ENCODE data around the gene FBL.

Gene FBL

GRCh38 chr19:39842693-39843435 is 3.3 kb downstream of the FBL start:
- DNase-seq (ENCODE audit: low read depth) = no peak

- DNase-seq (ENCODE audit: low read depth) = no peak
These were observed 5.1 kb downstream of the FBL start for GRCh38 chr19:39841041-39841440.

- no peak for DNase-seq (ENCODE audit: low read depth)
These were observed 5.7 kb downstream of the FBL start for GRCh38 chr19:39840492-39840891.

GRCh38 chr19:39839678-39840327 is 6.4 kb downstream of the FBL start:
- DNase-seq (ENCODE audit: low read depth) = no peak

GRCh38 chr19:39838569-39838968 is 7.6 kb downstream of the FBL start:
- DNase-seq (ENCODE audit: low read depth) = no peak

GRCh38 chr19:39837978-39838377 is 8.2 kb downstream of the FBL start:
- DNase-seq (ENCODE audit: low read depth) = no peak

- no peak for DNase-seq (ENCODE audit: low read depth)
These were observed 11.8 kb downstream of the FBL start for GRCh38 chr19:39834287-39834841.

GRCh38 chr19:39833464-39834286 is 12.5 kb downstream of the FBL start, which contains the start of gene DYRK1B:
DYRK1B (minus strand) TSS chr19:39834162; CDS start chr19:39831867, 2,295 bp downstream.
- peak; percentile 76 for DNase-seq (ENCODE audit: low read depth)

GRCh38 chr19:39833160-39833463 is 13.1 kb downstream of the FBL start:
- no peak for DNase-seq (ENCODE audit: low read depth)

- no peak for DNase-seq (ENCODE audit: low read depth)
These were observed 13.7 kb downstream of the FBL start for GRCh38 chr19:39832341-39833083.

- DNase-seq (ENCODE audit: low read depth) = no peak
These were observed 14.5 kb downstream of the FBL start for GRCh38 chr19:39831679-39832078.

- no peak for DNase-seq (ENCODE audit: low read depth)
These were observed 15.3 kb downstream of the FBL start for GRCh38 chr19:39830847-39831246.

GRCh38 chr19:39830406-39830805 is 15.8 kb downstream of the FBL start:
- DNase-seq (ENCODE audit: low read depth) = no peak

- DNase-seq (ENCODE audit: low read depth) = no peak
These were observed 16.4 kb downstream of the FBL start for GRCh38 chr19:39829702-39830275.

- no peak for DNase-seq (ENCODE audit: low read depth)
These were observed 17.5 kb downstream of the FBL start for GRCh38 chr19:39828654-39829032.

- DNase-seq (ENCODE audit: low read depth) = no peak
These were observed 18.0 kb downstream of the FBL start for GRCh38 chr19:39828015-39828653.

GRCh38 chr19:39827216-39827615 is 19.0 kb downstream of the FBL start:
- DNase-seq (ENCODE audit: low read depth) = no peak

- DNase-seq (ENCODE audit: low read depth) = no peak
These were observed 19.8 kb downstream of the FBL start for GRCh38 chr19:39826311-39826945.

GRCh38 chr19:39825531-39826076 is 20.6 kb downstream of the FBL start:
- DNase-seq (ENCODE audit: low read depth) = no peak

GRCh38 chr19:39825093-39825463 is 21.1 kb downstream of the FBL start:
- no peak for DNase-seq (ENCODE audit: low read depth)
